GM12878 (cell line): Measurements from ENCODE around the gene RGSL1. TPM values are rescaled to one million over a fixed set of nuclear protein-coding genes. Genes with fewer than 3 reads are reported as not detected.

ENCODE experiments used
- ATAC-seq: fragments of 200-7000 bp; cut with Tn5 transposase; 3 replicates; pipeline ENCODE4 v1.9.1; 2020; ENCODE audit warnings: mild to moderate bottlenecking, moderate library complexity
- BruUV-seq: library from RNA; stranded (reverse); fragments of 400-500 nt; replicated peaks from 2 replicates; lab custom pipeline; 2021; lab: Mats Ljungman, UMichigan
- CTCF ChIA-PET: fragments of 300-600 bp; sonication (Branson Sonifier 250); formaldehyde crosslinking; extraction: SDS; loops from one replicate; lab custom pipeline; 2021; ENCODE audit warnings: inconsistent platforms; lab: Yijun Ruan, JAX
- POLR2A ChIA-PET: fragments of 350-600 bp; formaldehyde crosslinking; extraction: SDS; loops from one replicate; lab custom pipeline; 2021; ENCODE audit warnings: inconsistent platforms; lab: Charles Lee
- RAD21 ChIA-PET: fragments of 300-600 bp; sonication (Branson Sonifier 250); formaldehyde crosslinking; loops from one replicate; lab custom pipeline; 2023; ENCODE audit warnings: antibody characterized with exemption; ENCODE audit not compliant: unreplicated experiment; lab: Charles Lee
- SMC1A ChIA-PET: fragments of 300-600 bp; sonication (Branson Sonifier 250); formaldehyde crosslinking; loops from one replicate; lab custom pipeline; 2023; ENCODE audit not compliant: unreplicated experiment, uncharacterized antibody; lab: Charles Lee
- DNase-seq: peaks from one replicate; pipeline ENCODE4 v3.0.0-alpha.2; 2011; ENCODE audit warnings: low read depth, low spot score
- FAIRE-seq: peaks from 3 replicates; lab custom pipeline; 2011; peaks lifted over from hg19 to GRCh38; lab: Jason Lieb, UNC
- H2AFZ ChIP-seq: 2 replicates; pipeline ENCODE4 v1.6.0; 2011; ENCODE audit warnings: low read depth, low read length, control low read depth; ENCODE audit not compliant: control insufficient read depth
- H3K27ac ChIP-seq: 2 replicates; pipeline ENCODE4 v1.5.1; 2011; ENCODE audit warnings: control low read depth; ENCODE audit not compliant: control insufficient read depth, insufficient read depth
- H3K27me3 ChIP-seq, 2 experiments: replicated peaks in 1 of 2; 2 replicates each; pipeline versions ENCODE4 v1.6.0 to v1.6.1; 2011; ENCODE audit warnings: low read length in 1 of 2; ENCODE audit not compliant: control insufficient read depth in 2 of 2, insufficient read depth in 2 of 2
- H3K36me3 ChIP-seq, 2 experiments: 2 replicates each; pipeline ENCODE4 v1.5.1; 2011; ENCODE audit warnings: low read length in 1 of 2; ENCODE audit not compliant: control insufficient read depth in 2 of 2, insufficient read depth in 2 of 2
- H3K4me1 ChIP-seq: 2 replicates; pipeline ENCODE4 v1.6.1; 2011; ENCODE audit warnings: mild to moderate bottlenecking, low read length, moderate library complexity, mixed read lengths; ENCODE audit not compliant: control insufficient read depth, insufficient read depth
- H3K4me2 ChIP-seq: 2 replicates; pipeline ENCODE4 v1.6.0; 2011; ENCODE audit warnings: control low read depth; ENCODE audit not compliant: control insufficient read depth, insufficient read depth
- H3K4me3 ChIP-seq: fragments of 200-600 bp; sonication (generic); 2 replicates; pipeline ENCODE4 v1.5.1; 2016
- H3K79me2 ChIP-seq: 2 replicates; pipeline ENCODE4 v1.6.0; 2011; ENCODE audit warnings: low read length; ENCODE audit not compliant: control insufficient read depth, insufficient read depth
- H3K9ac ChIP-seq: 2 replicates; pipeline ENCODE4 v1.8.0; 2011; ENCODE audit warnings: low read length, control low read depth, mixed read lengths; ENCODE audit not compliant: control insufficient read depth, insufficient read depth
- H3K9me3 ChIP-seq: replicated peaks from 3 replicates; pipeline ENCODE4 v1.5.1; 2011; ENCODE audit warnings: mild to moderate bottlenecking, low read length; ENCODE audit not compliant: control insufficient read depth, insufficient read depth
- H4K20me1 ChIP-seq: 2 replicates; pipeline ENCODE4 v1.6.0; 2011; ENCODE audit not compliant: control insufficient read depth, insufficient read depth
- CHD1 ChIP-seq: IDR thresholded peaks from 2 replicates; pipeline ENCODE4 v1.6.1; 2012; ENCODE audit warnings: low read depth, low read length, improper control_type of control experiment
- CTCF ChIP-seq, 3 experiments: IDR thresholded peaks in 2 of 3; conservative IDR thresholded peaks in 1 of 3; 2 replicates each; pipeline ENCODE4 v1.5.1; 2011; ENCODE audit warnings: low read depth in 3 of 3, low read length in 3 of 3, mild to moderate bottlenecking in 3 of 3, control low read depth in 2 of 3, moderate library complexity in 2 of 3, inconsistent platforms in 1 of 3, mixed read lengths in 1 of 3; ENCODE audit not compliant: control insufficient read depth in 2 of 3, insufficient read depth in 1 of 3; ENCODE audit errors: extremely low read depth in 1 of 3
- CUX1 ChIP-seq: IDR thresholded peaks from 2 replicates; pipeline ENCODE4 v1.6.1; 2012; ENCODE audit warnings: improper control_type of control experiment, low read depth, low read length; ENCODE audit not compliant: insufficient replicate concordance
- HDGF ChIP-seq: fragments of 450-650 bp; IDR thresholded peaks from 2 replicates; pipeline ENCODE4 v1.6.1; 2016; ENCODE audit warnings: antibody characterized with exemption
- IRF5 ChIP-seq: fragments of 450-650 bp; IDR thresholded peaks from 2 replicates; pipeline ENCODE4 v1.6.1; 2017; ENCODE audit warnings: borderline replicate concordance
- KLF5 ChIP-seq: fragments of 450-650 bp; IDR thresholded peaks from 2 replicates; pipeline ENCODE4 v1.6.1; 2014; ENCODE audit warnings: mild to moderate bottlenecking; ENCODE audit not compliant: partially characterized antibody
- POLR2A ChIP-seq: IDR thresholded peaks from 2 replicates; pipeline ENCODE4 v1.6.1; 2011; ENCODE audit warnings: low read depth, mild to moderate bottlenecking, low read length
- POU2F2 ChIP-seq: IDR thresholded peaks from 3 replicates; pipeline ENCODE4 v1.6.1; 2011; ENCODE audit warnings: low read depth, mild to moderate bottlenecking, low read length, borderline replicate concordance
- RAD51 ChIP-seq: fragments of 450-650 bp; IDR thresholded peaks from 2 replicates; pipeline ENCODE4 v1.6.1; 2016; ENCODE audit warnings: moderate library complexity, mild to moderate bottlenecking, inconsistent platforms
- RFX5 ChIP-seq: IDR thresholded peaks from 2 replicates; pipeline ENCODE4 v1.6.1; 2011; ENCODE audit warnings: low read depth, low read length, improper control_type of control experiment
- SIX5 ChIP-seq: IDR thresholded peaks from 2 replicates; pipeline ENCODE4 v1.6.1; 2011; ENCODE audit warnings: mild to moderate bottlenecking, low read depth, low read length, moderate library complexity; ENCODE audit not compliant: severe bottlenecking
- SMAD1 ChIP-seq: fragments of 450-650 bp; IDR thresholded peaks from 2 replicates; pipeline ENCODE4 v1.6.1; 2018; ENCODE audit warnings: mild to moderate bottlenecking, low read depth; ENCODE audit not compliant: partially characterized antibody
- SUZ12 ChIP-seq: fragments of 200-600 bp; sonication (generic); IDR thresholded peaks from one replicate; pipeline ENCODE4 v1.6.1; 2018; ENCODE audit warnings: antibody characterized with exemption, mild to moderate bottlenecking; ENCODE audit not compliant: unreplicated experiment
- WGBS: methylation state at CpG from one replicate; pipeline ENCODE4 v1.1.6; 2016; ENCODE audit warnings: low lambda C conversion rate; ENCODE audit not compliant: insufficient replicate concordance, insufficient coverage; ENCODE audit errors: missing lambda C conversion rate; 5-methylcytosine and 5-hydroxymethylcytosine counted together
- in situ Hi-C: fragments of 300-500 bp; cut with MboI; formaldehyde crosslinking; loops from 9 replicates; pipeline ENCODE4 v1.14.3; 2018; ENCODE audit warnings: mixed read lengths
- intact Hi-C: fragments of 100-400 bp; cut with micrococcal nuclease; formaldehyde crosslinking; loops from one replicate; pipeline ENCODE4 v1.14.2; 2022; ENCODE audit not compliant: unreplicated experiment
- polyA plus RNA-seq, 11 experiments: library from polyadenylated mRNA; depleted of rRNA in 4 of 11; unstranded in 6 of 11; stranded (reverse) in 5 of 11; fragments of >200 nt; fragmentation: Nextera tagmentation in 4 of 11; fragmentation: Illumina TruSeq in 1 of 11; extraction: Ambion mirVana in 4 of 11; extraction: Trizol in 1 of 11; gene quantifications; 1 replicate in 1 of 11; 2 replicates in 10 of 11; pipeline versions ENCODE4 v1.2.1 to v1.2.3, GENCODE V29; 2011 to 2016; ENCODE audit warnings: inconsistent platforms in 2 of 11, missing spikeins in 2 of 11, low read depth in 1 of 11
- total RNA-seq, 4 experiments: library from RNA; depleted of rRNA in 3 of 4; stranded (reverse); fragments of >200 nt in 3 of 4; fragmentation: Illumina TruSeq in 1 of 4; extraction: Trizol in 1 of 4; gene quantifications; 2 replicates each; pipeline versions ENCODE4 v1.2.1 to v1.2.3, GENCODE V29; 2013 to 2021

Gene RGSL1
- total and polyA plus RNA-seq, 10 of the 15 experiments (the other 5 are each of a cell fraction or from before 2014, with no cell fraction given): 0.05 to 0.28 (median 0.27) TPM; not detected in 5

- Histone ChIP-seq H4K20me1 (no peaks in the 10 kb centered on the region), H3K79me2 (no peaks in the 10 kb centered on the region), H3K27me3 (no peaks in the 10 kb centered on the region), H3K9ac (peak overlapping the region; percentile 44), H2AFZ (peak overlapping the region; percentile 6), H3K4me3 (peak overlapping the region; percentile 19; the same call in 1 of the 2 replicates), H3K9me3 (no peaks in the 10 kb centered on the region), H3K4me2 (peak overlapping the region; percentile 38), H3K27ac (peak overlapping the region; percentile 74), H3K4me1 (peaks cover 38% of the 10 kb centered on the region), H3K36me3 (no peaks in the 10 kb centered on the region)
- RAD21 ChIA-PET: interaction anchor here (0.8 to 4.6 kb wide), 5 partner anchors 17 to 356 kb away, joined by 3 to 30 read pairs (median 5); no protein-coding TSS in a partner anchor
- in situ Hi-C loops (no loop called here), intact Hi-C loops (no loop called here)
- peak; percentile 70 for FAIRE-seq
- BruUV-seq: no TSS peak
- POLR2A ChIA-PET: interaction anchor here (0.6 to 1.3 kb wide), 4 partner anchors 39 to 490 kb away, joined by 3 to 4 read pairs (median 3); no protein-coding TSS in a partner anchor
- SMC1A ChIA-PET: interaction anchor here (0.8 to 4.2 kb wide), 14 partner anchors 8 to 357 kb away, joined by 3 to 18 read pairs (median 4); no protein-coding TSS in a partner anchor
- ATAC-seq: peak; percentile 81
- CTCF ChIA-PET: interaction anchor here (0.6 to 2.6 kb wide), 8 partner anchors 30 to 1525 kb away, joined by 3 to 16 read pairs (median 4); no protein-coding TSS in a partner anchor
- DNase-seq: peak; percentile 89
- WGBS: 1% methylated on average over 7 of the region's 7 CpGs
- TF ChIP-seq RFX5 (no peak), KLF5 (no peak), SMAD1 (no peak), POLR2A (no peak), CUX1 (peak; percentile 74), SIX5 (no peak), RAD51 (no peak), POU2F2 (no peak), HDGF (peak; percentile 21; the same call in 1 of the 2 replicates), CTCF (IDR thresholded peaks at IDR 0.05 in 2 of 3, conservative IDR thresholded peaks at IDR 0.05 in 1 of 3; ENCODE audit: control insufficient read depth in 2 of 3, extremely low read depth in 1 of 3, insufficient read depth in 1 of 3, low read depth in 3 of 3, low read length in 3 of 3) (no peak), CHD1 (no peak), SUZ12 (no peak), IRF5 (no peak)
These were observed 23.2 kb upstream of the RGSL1 start for GRCh38 chr1:182426442-182427430.
